Breast epithelium (tissue), 3 donors: ENCODE results near the gene TMTC2.

Source experiments
- POLR2A ChIP-seq: fragments of 450-650 bp; IDR thresholded peaks from one replicate; pipeline ENCODE4 v1.6.1; 2016; ENCODE audit warnings: antibody characterized with exemption, mild to moderate bottlenecking, moderate library complexity
- POLR2AphosphoS5 ChIP-seq, 3 donors: sonication (generic); formaldehyde crosslinking; IDR thresholded peaks; one replicate each; pipeline ENCODE4 v1.6.1; 2017; ENCODE audit warnings: antibody characterized with exemption in 3 of 3

DNA sequence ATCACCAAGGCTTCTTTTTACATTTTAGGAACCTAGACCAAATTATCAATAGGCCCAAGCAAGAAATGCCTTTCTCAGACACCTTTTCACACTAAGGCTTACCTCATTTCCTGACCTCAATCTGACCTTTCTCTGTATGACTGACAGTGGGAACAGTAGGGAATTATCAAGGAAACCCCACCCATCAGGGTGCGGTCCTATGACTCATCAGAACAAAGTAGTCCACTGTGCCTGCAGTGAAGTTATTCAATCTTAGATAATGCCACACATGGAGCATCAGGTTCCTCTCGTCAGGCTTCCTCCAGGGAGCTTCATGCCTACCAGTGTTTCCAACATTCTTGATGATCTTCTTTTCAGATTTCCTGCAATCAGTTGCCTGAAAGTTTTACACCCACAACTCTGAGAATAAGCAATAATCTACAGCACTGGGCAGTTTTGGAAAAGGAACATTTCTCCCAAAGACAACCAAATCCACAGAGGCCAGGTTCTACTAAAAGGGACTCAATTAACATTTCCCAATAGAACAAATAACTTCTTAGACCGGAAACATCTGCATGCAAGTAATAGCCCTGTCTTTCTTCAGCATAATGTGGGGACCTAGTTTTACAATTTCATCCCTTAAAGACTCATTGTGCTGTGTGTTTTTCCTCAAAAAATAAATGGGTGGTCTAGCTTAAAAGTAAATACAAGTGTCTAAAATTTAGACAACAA is 35.9 kb upstream of the TMTC2 start:
- TF ChIP-seq POLR2A = no peak
- TF ChIP-seq POLR2AphosphoS5 (IDR thresholded peaks at IDR 0.05) = no peak
